Dermis blood vessel endothelial cell (primary cell): ENCODE results near the gene PLCG1. TPM values are rescaled to one million over a fixed set of nuclear protein-coding genes. Genes with fewer than 3 reads are reported as not detected.

Experiments used
- DNase-seq: peaks from one replicate; pipeline ENCODE4 v3.0.0; 2010
- total RNA-seq: library from RNA; depleted of rRNA; stranded (reverse); fragments of >200 nt; gene quantifications from 2 replicates; pipeline ENCODE4 v1.2.3, GENCODE V29; 2014

Gene PLCG1
- total RNA-seq, 1 donor from 2014 or later = 188 TPM

- DNase-seq = no peak
Observed at GRCh38 chr20:41168281-41169161, 31.2 kb downstream of the PLCG1 start.

GRCh38 chr20:41169162-41169690 lies 31.9 kb downstream of the PLCG1 start:
- DNase-seq = no peak

DNA sequence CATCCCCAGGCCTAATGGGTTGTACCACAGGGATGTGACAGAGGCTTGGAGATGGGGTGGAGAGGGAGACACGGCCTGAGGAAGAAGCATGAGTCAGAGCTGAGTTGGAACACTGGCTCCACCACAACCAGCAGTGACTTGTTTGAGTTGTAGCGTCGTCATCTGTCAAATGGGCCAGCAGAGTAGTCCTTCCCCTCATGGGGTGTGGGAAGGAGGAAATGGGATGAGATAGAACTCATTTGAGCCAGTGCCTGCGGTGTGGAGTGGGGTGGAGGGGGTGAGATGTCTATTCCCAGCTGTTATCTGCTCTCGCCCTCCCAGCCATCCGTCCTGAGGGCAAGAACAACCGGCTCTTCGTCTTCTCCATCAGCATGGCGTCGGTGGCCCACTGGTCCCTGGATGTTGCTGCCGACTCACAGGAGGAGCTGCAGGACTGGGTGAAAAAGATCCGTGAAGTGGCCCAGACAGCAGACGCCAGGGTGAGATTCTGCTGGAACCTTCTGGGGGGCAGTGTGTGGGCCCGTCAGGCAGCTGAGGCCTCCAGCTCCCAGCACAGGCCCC lies 32.5 kb downstream of the PLCG1 start:
- DNase-seq = no peak

DNA sequence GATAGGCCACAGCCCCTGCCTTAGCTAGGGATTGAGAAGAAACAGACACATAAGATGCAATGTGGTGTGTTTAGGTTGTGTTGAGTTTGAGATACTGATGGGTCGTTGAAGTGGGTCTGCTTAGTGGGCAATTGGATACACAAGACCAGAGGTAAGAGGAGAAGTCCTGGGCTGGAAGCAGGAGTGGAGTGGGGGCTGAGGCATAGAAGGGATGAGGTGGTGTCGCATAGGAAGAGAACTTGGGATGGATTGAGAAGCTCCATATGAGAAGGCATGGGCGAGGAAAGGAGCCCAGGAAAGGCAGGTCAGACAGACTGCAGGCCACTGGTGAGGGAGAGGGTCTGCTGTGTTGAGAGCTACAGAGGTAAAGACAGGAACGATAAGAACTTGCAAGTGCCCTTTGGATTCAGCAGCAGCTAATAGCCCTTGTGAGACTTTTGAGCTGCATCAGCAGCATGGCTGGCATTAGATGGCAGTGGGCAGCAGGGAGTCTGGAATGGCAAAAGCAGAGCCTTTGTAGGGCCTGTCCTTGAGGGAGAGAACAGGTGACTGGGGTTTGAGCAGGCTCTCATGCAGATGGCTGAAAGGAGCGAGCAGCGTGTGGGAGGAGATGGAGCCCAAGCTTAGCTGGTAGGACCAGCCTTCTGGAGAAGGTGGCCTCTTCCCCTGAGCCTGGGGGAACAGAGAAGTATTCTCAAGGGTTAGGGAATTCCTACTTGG lies 33.2 kb downstream of the PLCG1 start:
- no peak for DNase-seq

DNA sequence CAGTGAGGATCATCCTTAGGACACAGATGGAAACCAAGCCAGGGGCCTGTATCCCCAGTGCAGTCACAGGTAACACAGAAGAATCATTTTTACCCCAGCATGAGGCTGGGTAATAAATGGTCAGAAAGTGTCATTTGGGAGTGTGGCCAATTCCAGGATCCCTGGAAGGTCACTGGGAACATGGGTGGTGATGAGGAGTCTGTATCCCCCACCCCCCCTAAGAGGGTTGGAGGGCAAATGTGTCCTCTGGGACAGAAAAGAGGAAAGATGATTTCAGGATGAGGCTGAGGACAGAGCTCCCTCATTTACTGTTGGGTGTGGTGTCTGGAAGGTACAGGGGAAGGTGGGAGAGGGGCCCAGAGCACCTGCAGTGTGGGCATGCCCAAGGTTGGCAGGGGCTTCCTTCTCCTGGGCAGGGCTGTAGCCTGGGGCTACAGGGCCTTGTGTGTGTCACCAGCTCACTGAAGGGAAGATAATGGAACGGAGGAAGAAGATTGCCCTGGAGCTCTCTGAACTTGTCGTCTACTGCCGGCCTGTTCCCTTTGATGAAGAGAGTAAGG lies 34.5 kb downstream of the PLCG1 start:
- DNase-seq = no peak

DNA sequence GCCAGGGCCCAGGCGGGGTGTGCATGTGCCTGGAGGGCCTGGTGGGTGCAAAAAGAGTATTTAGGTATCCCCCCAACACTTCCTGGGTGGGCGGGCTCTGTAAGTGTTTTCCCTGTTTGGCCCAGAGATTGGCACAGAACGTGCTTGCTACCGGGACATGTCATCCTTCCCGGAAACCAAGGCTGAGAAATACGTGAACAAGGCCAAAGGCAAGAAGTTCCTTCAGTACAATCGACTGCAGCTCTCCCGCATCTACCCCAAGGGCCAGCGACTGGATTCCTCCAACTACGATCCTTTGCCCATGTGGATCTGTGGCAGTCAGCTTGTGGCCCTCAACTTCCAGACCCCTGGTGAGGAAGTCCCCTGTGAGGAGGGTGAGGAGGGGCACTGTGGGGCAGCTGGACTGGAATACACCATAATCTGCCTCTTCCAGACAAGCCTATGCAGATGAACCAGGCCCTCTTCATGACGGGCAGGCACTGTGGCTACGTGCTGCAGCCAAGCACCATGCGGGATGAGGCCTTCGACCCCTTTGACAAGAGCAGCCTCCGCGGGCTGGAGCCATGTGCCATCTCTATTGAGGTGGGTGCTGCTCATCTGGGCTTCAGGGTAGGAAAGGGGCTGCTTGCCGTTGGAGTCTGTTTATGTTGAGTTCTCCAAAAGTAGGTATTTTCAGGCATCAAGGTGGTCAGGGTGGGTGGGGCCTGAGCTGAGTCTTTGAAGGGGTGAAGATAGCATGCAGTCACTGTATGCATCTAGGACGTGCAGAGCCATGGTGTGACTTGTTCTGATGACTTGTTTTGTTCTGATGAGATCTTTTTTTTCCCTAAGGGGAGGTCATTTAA lies 35.2 kb downstream of the PLCG1 start:
- peak; percentile 41 for DNase-seq

- DNase-seq = peak; percentile 86
Observed at GRCh38 chr20:41173161-41173721, 35.9 kb downstream of the PLCG1 start.

- DNase-seq = no peak
Observed at GRCh38 chr20:41173791-41174341, 36.5 kb downstream of the PLCG1 start.

DNA sequence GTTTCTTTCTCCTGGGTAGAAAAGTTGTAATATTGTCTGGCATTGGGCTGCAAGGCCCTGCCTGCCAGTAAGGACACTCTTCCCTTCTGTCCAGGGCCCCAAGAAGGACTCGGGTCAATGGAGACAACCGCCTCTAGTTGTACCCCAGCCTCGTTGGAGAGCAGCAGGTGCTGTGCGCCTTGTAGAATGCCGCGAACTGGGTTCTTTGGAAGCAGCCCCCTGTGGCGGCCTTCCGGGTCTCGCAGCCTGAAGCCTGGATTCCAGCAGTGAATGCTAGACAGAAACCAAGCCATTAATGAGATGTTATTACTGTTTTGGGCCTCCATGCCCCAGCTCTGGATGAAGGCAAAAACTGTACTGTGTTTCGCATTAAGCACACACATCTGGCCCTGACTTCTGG lies 37.0 kb downstream of the PLCG1 start:
- DNase-seq = no peak

DNA sequence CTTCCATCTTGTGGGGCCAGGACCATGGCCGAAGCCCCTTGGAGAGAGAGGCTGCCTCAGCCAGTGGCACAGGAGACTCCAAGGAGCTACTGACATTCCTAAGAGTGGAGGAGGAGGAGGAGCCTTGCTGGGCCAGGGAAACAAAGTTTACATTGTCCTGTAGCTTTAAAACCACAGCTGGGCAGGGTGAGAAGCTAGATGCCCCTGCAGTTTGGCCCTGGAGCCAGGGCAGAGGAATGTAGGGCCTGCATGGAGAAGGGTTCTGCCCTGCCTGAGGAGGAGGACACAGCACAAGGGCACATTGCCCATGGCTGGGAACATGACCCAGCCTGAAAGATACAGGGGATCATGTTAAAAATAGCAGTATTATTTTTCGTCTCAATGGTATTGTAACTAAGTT lies 37.4 kb downstream of the PLCG1 start:
- no peak for DNase-seq

- no peak for DNase-seq
Observed at GRCh38 chr20:41175201-41175651, 37.9 kb downstream of the PLCG1 start.

- DNase-seq = no peak
Observed at GRCh38 chr20:41175727-41176330, 38.5 kb downstream of the PLCG1 start.

DNA sequence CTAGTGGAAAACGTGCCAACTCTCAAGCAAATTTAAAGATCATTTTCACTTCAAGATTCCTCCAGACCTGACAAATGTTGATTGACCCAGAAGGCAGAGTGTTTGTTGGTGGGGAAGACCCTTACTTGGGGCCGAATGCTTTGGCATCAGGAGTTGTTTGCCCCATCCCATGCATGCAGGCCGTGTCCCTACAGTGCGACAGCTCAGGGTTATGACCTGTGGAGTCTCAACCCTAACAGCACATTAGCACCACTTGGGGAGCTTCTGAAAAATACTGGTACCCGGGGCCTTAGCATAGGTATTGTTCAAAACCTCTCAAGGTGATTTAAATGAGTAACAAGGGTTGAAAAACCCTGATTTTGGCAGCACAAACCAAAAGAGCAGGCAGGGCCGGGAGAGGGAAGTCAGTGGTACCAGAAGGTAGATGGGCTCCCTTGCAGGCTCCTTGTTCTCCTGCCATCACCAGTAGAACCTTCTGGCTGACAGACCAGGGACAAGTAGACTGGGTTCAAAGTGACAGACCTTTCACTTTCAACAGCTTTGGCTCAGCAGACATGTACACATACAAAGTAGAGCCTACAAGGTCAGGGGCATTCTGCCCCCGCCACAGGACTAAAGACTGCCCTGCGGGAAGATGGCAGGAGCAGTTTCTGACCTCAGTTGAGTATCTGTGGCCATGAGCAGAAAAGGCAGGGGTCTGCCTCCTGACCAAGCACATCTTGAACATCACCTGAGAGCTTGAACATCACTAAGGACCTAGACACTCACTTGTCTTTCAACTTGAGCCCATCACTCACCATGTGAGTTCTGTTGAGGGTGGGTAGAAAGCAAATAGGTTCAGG lies 39.6 kb downstream of the PLCG1 start:
- DNase-seq = no peak

GRCh38 chr20:41177636-41178035 lies 40.3 kb downstream of the PLCG1 start:
- peak; percentile 82 for DNase-seq

GRCh38 chr20:41178495-41178894 lies 41.2 kb downstream of the PLCG1 start:
- DNase-seq = no peak

DNA sequence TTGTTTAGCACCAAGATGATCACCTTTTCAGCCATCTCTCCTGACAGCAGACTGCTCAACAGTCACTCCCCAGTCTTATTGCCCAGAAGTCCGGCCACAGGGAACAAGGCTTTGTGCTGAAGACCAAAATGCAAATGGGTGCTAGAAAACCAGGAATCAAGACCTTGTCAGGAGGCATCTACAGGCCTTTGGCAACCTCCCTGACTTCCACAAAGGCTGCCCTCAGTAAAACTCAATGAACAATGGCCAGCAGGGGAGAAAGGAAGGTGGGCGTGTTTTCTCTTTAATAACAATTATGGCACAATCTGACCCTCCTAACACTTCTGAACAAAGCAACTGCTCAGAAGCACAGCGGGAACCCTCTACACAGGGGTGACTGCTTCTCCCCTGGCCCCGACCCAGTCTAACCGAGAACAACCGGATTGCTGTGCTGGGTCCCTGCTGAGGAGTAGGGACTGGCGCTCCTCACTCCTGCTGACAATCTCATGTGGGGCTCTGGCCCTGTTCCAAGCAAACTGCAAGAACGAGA lies 41.6 kb downstream of the PLCG1 start:
- DNase-seq = peak; percentile 67

DNA sequence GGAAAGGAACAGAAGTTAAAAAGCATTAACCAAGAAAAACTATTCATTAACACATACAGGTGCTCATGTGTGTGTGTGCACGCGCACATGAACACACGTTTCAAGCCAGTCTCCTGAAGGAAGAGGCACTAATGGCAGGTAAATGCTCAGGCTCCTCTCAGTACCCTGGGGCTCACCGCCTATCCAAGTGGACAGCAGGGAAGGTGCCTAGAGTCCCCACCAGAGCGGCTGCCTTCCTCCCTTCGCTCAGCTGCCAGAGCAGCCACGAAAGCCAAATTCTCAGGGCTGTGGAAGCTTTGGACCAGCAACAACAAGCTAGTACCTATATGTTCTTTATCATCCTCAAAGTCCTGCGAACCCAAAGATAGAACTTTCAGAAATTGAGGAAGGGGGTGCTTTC lies 42.6 kb downstream of the PLCG1 start:
- DNase-seq = no peak

- DNase-seq = no peak
Observed at GRCh38 chr20:41180599-41181333, 43.4 kb downstream of the PLCG1 start.

DNA sequence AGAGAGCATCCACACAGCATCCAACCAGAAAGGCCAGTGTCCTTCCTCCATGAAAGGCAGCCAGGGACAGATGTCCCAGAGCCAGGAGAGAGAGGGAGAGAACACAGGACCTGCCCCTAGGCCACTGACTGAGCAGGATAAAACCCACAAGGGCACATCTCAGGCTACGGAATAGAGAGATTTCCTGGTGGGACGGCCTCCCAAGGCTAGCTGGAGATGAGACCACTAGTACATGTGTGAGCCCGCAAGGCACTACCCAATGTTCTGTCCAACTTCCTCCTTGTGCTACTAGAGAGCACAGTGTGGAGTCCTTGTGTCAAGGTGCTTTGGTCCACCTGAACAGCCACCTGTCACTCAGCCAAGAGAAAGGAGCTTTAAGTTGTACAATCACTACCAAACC lies 44.2 kb downstream of the PLCG1 start:
- DNase-seq = no peak
